NCI-H748 treated with DMSO at 0.1 percent for 48 hours (cell line): Measurements from ENCODE around the gene ATP1B2.
"Not testable (repeated sequence)": the region's sequence is repeated elsewhere in the genome, so short reads cannot be mapped to it uniquely, and the experiment has no call there.

Experiments
- DNase-seq: peaks from one replicate; lab custom pipeline; 2025; lab: John Stamatoyannopoulos, UW

The ATP1B2 gene

GRCh38 chr17:7650509-7651096 lies at the start of gene ATP1B2:
ATP1B2 (plus strand) TSS chr17:7650926; CDS start chr17:7651519, 593 bp downstream.
- peak; percentile 86 for DNase-seq

- DNase-seq, result no peak
Observed at GRCh38 chr17:7606280-7606679, 44.4 kb upstream of the ATP1B2 start.

- no peak for DNase-seq
Observed at GRCh38 chr17:7610641-7611040, 40.1 kb upstream of the ATP1B2 start.

GRCh38 chr17:7611635-7612293 lies 39.0 kb upstream of the ATP1B2 start:
- no peak for DNase-seq

- no peak for DNase-seq
Observed at GRCh38 chr17:7612294-7612640, 38.5 kb upstream of the ATP1B2 start.

GRCh38 chr17:7613769-7614424 lies 36.8 kb upstream of the ATP1B2 start:
- DNase-seq, result no peak

- DNase-seq, result peak; percentile 100
Observed at GRCh38 chr17:7614425-7615264, 36.1 kb upstream of the ATP1B2 start, which contains the start of gene FXR2. FXR2 (minus strand) TSS chr17:7614897; CDS start chr17:7614532, 365 bp downstream.

- no peak for DNase-seq
Observed at GRCh38 chr17:7615265-7615747, 35.4 kb upstream of the ATP1B2 start.

GRCh38 chr17:7618608-7619007 lies 32.1 kb upstream of the ATP1B2 start:
- no peak for DNase-seq

- DNase-seq, result no peak
Observed at GRCh38 chr17:7620835-7621234, 29.9 kb upstream of the ATP1B2 start.

GRCh38 chr17:7623661-7624060 lies 27.1 kb upstream of the ATP1B2 start:
- DNase-seq, result no peak

GRCh38 chr17:7625749-7626148 lies 25.0 kb upstream of the ATP1B2 start:
- not testable (repeated sequence) for DNase-seq

- no peak for DNase-seq
Observed at GRCh38 chr17:7626307-7626706, 24.4 kb upstream of the ATP1B2 start.

GRCh38 chr17:7626956-7627249 lies 23.8 kb upstream of the ATP1B2 start:
- DNase-seq, result no peak

GRCh38 chr17:7627250-7628121 lies 23.2 kb upstream of the ATP1B2 start, which contains the start of gene SAT2:
SAT2 (minus strand) TSS chr17:7627821; CDS start chr17:7627635, 186 bp downstream.
- peak; percentile 95 for DNase-seq

GRCh38 chr17:7629939-7630571 lies 20.7 kb upstream of the ATP1B2 start, which contains the start of gene SHBG:
SHBG (plus strand) TSS chr17:7630135; CDS start chr17:7630173, 38 bp downstream.
- DNase-seq, result no peak

- DNase-seq, result no peak
Observed at GRCh38 chr17:7631398-7632380, 19.0 kb upstream of the ATP1B2 start.

- DNase-seq, result peak; percentile 16
Observed at GRCh38 chr17:7632492-7632894, 18.2 kb upstream of the ATP1B2 start.

GRCh38 chr17:7633093-7633492 lies 17.6 kb upstream of the ATP1B2 start:
- no peak for DNase-seq

GRCh38 chr17:7634384-7634783 lies 16.3 kb upstream of the ATP1B2 start:
- no peak for DNase-seq
